Medulla oblongata (tissue), 1 donor: Measurements from ENCODE around the gene IER5.
A peak's percentile ranks its signal among the peaks of the same experiment; 100 is the strongest.
"Not testable (repeated sequence)": the region's sequence is repeated elsewhere in the genome, so short reads cannot be mapped to it uniquely, and the experiment has no call there.

ENCODE experiments used
- DNase-seq: peaks from one replicate; pipeline ENCODE4 v3.0.0-alpha.2; 2015; ENCODE audit errors: extremely low spot score

Gene IER5

DNA sequence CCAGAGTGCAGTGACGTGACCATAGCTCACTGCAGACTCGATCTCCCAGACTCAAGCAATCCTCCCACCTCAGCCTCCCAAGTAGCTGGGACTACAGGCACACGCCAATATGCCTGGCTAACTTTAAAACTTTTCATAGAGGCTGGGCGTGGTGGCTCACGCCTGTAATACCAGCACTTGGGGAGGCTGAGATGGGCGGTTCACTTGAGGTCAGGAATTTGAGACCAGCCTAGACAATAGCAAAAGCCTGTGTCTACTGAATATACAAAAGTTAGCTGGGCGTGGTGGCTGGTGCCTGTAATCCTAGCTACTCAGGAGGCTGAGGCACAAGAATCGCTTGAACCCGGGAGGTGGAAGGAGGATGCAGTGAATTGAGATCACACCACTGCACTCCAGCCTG lies 27.5 kb downstream of the IER5 start:
- not testable (repeated sequence) for DNase-seq

- no peak for DNase-seq
Measured at GRCh38 chr1:181116819-181117390, 28.4 kb downstream of the IER5 start.

- no peak for DNase-seq
Measured at GRCh38 chr1:181117648-181118449, 29.3 kb downstream of the IER5 start.

GRCh38 chr1:181119093-181119989 lies 30.8 kb downstream of the IER5 start:
- no peak for DNase-seq

DNA sequence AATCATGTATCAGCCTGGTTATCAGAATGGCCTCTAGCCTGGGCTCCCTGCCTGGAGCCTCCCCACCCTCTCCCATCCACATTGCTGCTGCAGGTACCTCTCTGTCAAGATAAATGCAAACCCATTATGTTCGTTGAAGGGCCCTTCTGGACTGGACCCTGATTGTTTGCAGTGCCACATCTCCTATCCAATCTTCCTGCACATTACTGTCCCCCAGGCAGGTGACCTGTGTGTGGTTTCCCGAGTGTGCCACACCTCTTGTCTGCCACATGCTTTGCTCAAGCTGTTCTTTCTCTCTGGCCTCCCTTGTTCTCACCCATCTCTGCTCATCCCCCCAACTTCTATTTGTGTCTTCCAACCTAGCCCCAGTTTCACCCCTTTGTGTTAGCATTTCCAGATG lies 32.4 kb downstream of the IER5 start:
- no peak for DNase-seq

DNA sequence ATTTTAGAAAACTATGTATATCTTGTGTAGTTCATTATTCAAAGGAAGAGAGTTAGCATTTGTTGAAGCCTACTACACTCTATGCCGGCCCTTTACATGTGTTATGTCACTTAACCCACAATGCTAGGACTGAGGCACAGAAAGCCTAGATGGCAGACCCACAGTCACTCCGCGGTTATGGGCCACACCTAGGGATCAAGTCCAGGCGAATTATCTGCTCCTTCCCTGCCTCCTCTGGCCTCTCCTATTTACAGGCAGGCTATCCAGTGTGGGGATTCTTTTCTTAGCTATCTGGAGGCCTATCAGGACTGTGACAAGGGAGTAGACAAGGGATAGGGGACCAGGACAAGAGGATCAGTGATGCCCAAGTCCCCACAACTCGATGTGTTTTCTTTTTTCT lies 33.0 kb downstream of the IER5 start:
- no peak for DNase-seq

DNA sequence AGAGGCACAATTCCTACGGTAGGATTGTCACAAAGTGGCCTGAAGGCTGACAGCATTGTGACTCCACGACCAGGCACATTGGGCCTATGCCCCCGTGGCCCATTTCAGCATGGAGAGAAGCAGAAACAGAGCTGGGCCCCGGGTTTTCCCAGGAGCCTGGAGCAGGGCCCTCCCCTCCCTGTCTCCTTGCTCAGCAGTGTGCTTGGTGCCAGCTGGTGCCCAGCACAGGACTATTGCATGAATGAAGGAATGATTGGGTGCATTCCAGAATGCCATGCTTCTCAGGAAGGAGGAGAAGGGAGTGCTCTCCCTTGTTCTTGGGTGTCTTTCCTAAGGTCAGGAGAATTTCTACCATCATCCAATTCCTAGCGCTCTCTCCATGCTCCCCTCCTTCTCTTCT lies 33.7 kb downstream of the IER5 start:
- no peak for DNase-seq

DNA sequence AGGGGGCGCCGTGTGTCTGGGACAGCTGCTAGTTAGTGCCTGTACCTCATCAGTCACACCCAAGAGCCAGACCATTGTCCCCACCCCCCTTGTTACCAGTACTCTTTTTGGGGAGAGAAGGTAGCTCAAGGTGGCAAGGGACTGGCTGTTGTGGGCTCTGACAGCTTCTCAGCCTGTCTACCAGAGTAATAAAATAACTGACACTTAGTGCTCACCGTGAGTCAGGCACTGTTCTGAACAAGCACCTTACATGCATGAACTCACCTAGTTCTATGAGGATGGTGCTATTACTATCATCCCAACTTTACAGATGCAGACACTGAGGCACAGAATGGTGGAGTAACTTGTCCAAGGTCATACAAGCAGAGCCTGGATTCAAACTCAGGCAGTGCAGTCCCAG lies 34.7 kb downstream of the IER5 start:
- DNase-seq: no peak

DNA sequence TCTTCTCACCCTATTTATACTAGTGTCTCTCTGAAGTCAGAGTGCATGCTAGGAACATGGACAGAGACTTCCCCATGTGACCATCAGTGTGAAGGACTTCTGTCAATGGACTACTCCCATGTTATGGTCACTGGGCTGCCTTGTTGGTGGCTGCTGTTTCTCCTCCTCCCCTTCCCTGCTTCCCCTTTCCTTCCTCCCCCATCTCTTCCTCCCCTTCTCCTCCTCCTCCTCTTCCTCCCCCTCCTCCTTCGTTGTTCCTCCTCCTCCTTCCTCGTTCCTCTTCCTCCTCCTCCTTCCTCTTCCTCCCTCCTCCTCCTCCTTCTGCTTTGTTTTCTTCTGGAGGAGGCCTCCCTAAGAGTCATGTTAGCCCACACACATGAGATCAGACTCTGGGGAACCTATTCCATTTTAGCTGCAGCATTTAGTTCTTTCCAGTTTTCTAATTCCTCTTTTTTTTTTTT lies 35.8 kb downstream of the IER5 start:
- peak; percentile 74 for DNase-seq

- DNase-seq: no peak
Measured at GRCh38 chr1:181126289-181126688, 37.8 kb downstream of the IER5 start.

GRCh38 chr1:181126871-181127587 lies 38.5 kb downstream of the IER5 start:
- DNase-seq: no peak

- DNase-seq: no peak
Measured at GRCh38 chr1:181127898-181128453, 39.5 kb downstream of the IER5 start.

DNA sequence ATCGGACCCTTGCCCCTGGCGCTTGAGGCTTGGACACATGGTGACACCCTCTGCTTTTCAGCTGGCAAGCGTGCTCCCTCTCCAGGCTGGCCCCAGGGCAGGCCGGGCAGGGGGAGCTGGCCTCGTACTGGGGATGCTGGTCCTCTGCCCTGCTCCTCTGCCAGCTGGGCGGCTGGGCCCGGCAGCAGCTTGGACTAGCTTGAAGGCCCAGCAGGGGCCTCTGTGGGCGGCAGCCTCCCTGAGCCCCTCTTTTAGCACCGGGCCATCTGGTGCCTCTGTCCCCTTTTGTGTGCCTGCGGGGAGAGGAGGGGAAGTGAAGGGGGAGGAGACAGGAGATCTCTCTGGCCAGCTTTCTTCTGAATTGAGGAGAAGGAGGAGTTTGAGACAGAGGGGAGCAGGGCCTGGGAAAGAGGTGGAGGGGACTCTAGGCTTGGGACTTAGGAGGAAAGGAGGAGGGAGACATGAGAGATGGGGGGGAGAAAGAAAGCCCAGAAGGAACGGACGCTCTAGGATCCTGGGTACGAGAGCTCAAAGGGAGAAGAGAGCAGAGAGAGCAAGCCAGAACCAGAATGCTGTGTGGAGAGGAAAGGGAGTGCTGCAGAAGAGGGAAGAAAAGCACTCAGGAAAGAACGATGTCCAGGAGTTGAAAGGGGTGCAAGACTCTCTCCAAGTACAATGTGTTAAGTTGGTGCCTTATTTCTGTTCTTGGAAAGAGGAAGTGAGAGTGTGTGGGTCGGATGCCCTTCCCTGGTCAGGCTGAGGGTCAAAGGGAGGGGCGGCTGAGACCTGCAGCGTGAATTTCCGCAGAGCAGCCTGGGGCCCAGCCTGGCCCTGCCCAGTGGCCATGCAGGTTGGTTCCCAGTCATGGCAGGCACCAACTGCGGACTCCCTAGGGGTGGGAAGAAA lies 40.3 kb downstream of the IER5 start:
- DNase-seq: peak; percentile 75

DNA sequence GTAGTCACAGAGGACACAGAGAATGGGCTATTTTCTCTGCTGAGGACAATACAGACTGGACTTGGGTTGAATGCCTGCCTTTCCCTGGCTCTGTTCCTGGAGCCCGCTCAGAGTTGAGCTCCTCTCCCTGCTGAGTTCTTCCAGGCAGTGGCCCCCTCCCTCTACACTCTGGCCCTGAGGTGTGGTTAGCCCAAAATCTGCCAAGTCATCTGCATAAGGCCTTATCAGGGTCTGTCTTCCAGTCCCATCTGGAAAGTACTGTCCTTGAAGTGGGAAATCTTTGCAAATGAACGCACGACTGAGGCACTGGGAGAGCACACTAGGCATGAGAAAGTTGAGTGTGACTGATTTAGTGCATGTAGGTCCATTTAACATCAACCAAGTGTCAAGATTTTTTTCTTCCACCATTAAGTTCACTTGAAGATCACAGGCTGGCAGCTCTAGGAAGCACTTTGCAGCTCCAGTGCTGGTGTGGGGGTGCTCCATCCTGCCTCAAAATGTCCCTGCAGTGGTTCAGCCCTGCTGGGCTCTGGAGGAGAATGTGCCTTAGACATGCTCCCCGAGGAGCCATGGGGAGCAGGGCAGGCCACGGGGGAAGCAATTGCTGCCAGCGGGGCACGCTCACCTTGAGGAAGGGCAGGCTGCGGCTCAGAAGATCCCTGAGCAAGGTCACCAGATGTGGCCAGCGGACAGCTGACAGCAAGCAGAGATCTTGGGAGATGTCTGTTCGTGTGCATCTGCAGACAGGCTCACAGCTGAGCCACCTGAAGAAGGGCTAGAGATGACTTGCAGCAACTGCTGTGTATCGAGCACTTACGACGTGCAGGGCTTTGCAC lies 41.5 kb downstream of the IER5 start:
- DNase-seq: peak; percentile 69

DNA sequence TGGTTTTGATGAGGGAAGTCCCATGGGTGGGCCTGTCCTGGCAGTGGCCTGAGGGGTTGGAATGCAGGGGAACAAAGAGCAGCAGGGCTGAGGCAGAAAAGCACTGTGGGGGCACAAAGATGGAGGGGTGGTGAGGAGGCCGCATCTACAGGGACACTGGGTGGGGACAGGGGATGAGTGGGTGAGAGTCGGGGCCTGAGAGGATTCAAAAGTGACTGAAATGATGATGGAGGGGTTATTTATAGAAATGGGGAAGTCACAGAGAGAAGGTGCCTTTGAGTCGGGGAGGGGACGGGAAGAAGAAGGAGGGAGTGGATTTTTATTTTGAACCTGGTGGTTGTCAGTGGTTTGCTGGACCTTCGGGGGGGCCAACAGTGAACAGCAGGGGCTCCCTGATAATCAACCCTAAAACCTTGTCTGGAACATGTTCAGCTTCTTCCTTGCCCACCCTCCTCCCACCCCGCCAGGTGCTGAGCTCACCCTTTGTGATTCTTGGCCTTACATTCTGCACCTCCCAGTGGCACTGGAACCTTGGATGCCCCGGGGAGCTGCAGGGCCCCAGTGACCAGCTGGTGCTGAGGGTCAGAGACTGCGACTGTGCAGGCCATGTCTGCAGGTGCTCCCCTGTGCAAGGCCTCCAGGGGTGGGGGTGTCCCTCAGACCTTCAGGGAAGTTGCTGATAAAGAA lies 42.9 kb downstream of the IER5 start:
- no peak for DNase-seq

GRCh38 chr1:181133441-181133951 lies 45.0 kb downstream of the IER5 start:
- no peak for DNase-seq

DNA sequence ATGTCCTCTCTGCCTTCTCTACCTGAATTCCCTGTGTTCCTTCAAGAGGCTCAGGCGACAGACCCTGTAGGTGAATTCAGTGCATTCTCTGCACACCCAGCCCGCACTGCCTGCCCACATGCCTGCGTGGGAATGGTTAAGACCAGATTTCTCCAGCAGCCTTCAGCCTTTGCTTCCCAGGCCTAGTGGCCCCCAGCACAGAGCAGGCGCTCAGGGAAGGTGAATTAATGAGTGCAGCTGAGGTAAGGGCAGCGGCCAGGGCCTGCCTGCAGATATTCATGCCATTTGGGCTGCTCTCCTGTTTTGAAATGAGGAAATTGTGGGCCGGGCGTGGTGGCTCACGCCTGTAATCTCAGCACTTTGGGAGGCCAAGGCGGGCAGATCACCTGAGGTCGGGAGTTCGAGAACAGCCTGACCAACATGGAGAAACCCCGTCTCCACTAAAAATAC lies 45.5 kb downstream of the IER5 start:
- DNase-seq: no peak
